Esophagus muscularis mucosa (tissue), 4 donors: ENCODE data around the gene CDCA7. TPM values are rescaled to one million over a fixed set of nuclear protein-coding genes. Genes with fewer than 3 reads are reported as not detected.
"Not testable (repeated sequence)": the region's sequence is repeated elsewhere in the genome, so short reads cannot be mapped to it uniquely, and the experiment has no call there.

Experiments used
- DNase-seq: peaks from one replicate; pipeline ENCODE4 v3.0.0-alpha.2; 2017; ENCODE audit errors: extremely low spot score
- H3K27ac ChIP-seq, 4 donors: fragments of 200-600 bp; sonication (generic); replicated peaks in 1 of 4; 1 replicate in 3 of 4; 2 replicates in 1 of 4; pipeline ENCODE4 v1.5.1; 2016 to 2019; ENCODE audit warnings: mild to moderate bottlenecking in 1 of 4
- H3K27me3 ChIP-seq, 4 donors: fragments of 200-600 bp; sonication (generic); one replicate each; pipeline versions ENCODE4 v1.5.1 to v1.6.0; 2016 to 2019
- H3K36me3 ChIP-seq, 4 donors: fragments of 200-600 bp; sonication (generic); one replicate each; pipeline ENCODE4 v1.5.1; 2016 to 2019
- H3K4me1 ChIP-seq, 4 donors: fragments of 200-600 bp; sonication (generic); one replicate each; pipeline ENCODE4 v1.5.1; 2016 to 2019
- H3K4me3 ChIP-seq, 4 donors: fragments of 200-600 bp; sonication (generic); 1 replicate in 2 of 4; 2 replicates in 2 of 4; pipeline ENCODE4 v1.5.1; 2016 to 2019; ENCODE audit warnings: mild to moderate bottlenecking in 4 of 4, moderate library complexity in 1 of 4
- H3K9me3 ChIP-seq, 4 donors: fragments of 200-600 bp; sonication (generic); 1 replicate in 3 of 4; 2 replicates in 1 of 4; pipeline ENCODE4 v1.5.1; 2016 to 2019
- CTCF ChIP-seq, 3 experiments: fragments of 200-600 bp in 2 of 3; fragments of 450-650 bp in 1 of 3; sonication (generic) in 2 of 3; IDR thresholded peaks; one replicate each; pipeline ENCODE4 v1.5.1; 2017 to 2019; ENCODE audit warnings: antibody characterized with exemption in 3 of 3, mild to moderate bottlenecking in 2 of 3, moderate library complexity in 1 of 3
- EP300 ChIP-seq: sonication (generic); formaldehyde crosslinking; IDR thresholded peaks from one replicate; pipeline ENCODE4 v1.6.1; 2017; ENCODE audit warnings: antibody characterized with exemption
- POLR2A ChIP-seq: fragments of 450-650 bp; IDR thresholded peaks from one replicate; pipeline ENCODE4 v1.6.1; 2017; ENCODE audit warnings: antibody characterized with exemption, moderate library complexity, mild to moderate bottlenecking, low read depth
- POLR2AphosphoS5 ChIP-seq, 2 donors: sonication (generic); formaldehyde crosslinking; IDR thresholded peaks; one replicate each; pipeline ENCODE4 v1.6.1; 2017; ENCODE audit warnings: antibody characterized with exemption in 2 of 2
- WGBS: methylation state at CpG from one replicate; pipeline ENCODE4 v1.1.5; 2018; 5-methylcytosine and 5-hydroxymethylcytosine counted together
- intact Hi-C: fragments of 100-400 bp; cut with DNase I; formaldehyde crosslinking; loops from one replicate; pipeline ENCODE4 v1.15.1; 2023
- total RNA-seq, 4 donors: library from RNA; depleted of rRNA; stranded (reverse); fragments of >200 nt; gene quantifications; one replicate each; pipeline versions ENCODE4 v1.1.0 to v1.2.1, GENCODE V29; 2016

CDCA7 gene
- total RNA-seq, 4 donors from 2014 or later = 0.42 to 3.1 (median 1.2) TPM

GRCh38 chr2:173370198-173370597 is 15.5 kb downstream of the CDCA7 start:
- no peak overlapping the region for H3K4me3 ChIP-seq
- no peaks in the 10 kb centered on the region for H3K9me3 ChIP-seq
- no peaks in the 10 kb centered on the region for H3K27me3 ChIP-seq
- no peak for TF ChIP-seq EP300
- TF ChIP-seq POLR2AphosphoS5 (IDR thresholded peaks at IDR 0.05) = no peak
- no peak for TF ChIP-seq CTCF (IDR thresholded peaks at IDR 0.05)
- no peak for TF ChIP-seq POLR2A
- intact Hi-C loops = no loop called here
- H3K36me3 ChIP-seq = peaks cover 0 to 10% (median 5%) of the 10 kb centered on the region in 4 donors
- H3K27ac ChIP-seq = no peak overlapping the region
- H3K4me1 ChIP-seq = no peaks in the 10 kb centered on the region
- 84% methylated on average over 3 of the region's 3 CpGs for WGBS
- DNase-seq = no peak

GRCh38 chr2:173371023-173371422 is 16.4 kb downstream of the CDCA7 start:
- Histone ChIP-seq H3K27me3 (no peaks in the 10 kb centered on the region), H3K4me1 (no peaks in the 10 kb centered on the region), H3K36me3 (peaks cover 0 to 7% (median 3%) of the 10 kb centered on the region in 4 donors), H3K27ac (no peak overlapping the region), H3K4me3 (no peak overlapping the region), H3K9me3 (no peaks in the 10 kb centered on the region)
- WGBS = 87% methylated on average over 3 of the region's 3 CpGs
- TF ChIP-seq EP300 (no peak), POLR2AphosphoS5 (IDR thresholded peaks at IDR 0.05) (no peak), CTCF (IDR thresholded peaks at IDR 0.05) (no peak), POLR2A (no peak)
- DNase-seq = no peak
- intact Hi-C loops = no loop called here

- 69% methylated on average over 2 of the region's 2 CpGs for WGBS
- Histone ChIP-seq H3K9me3 (no peaks in the 10 kb centered on the region), H3K4me3 (no peak overlapping the region), H3K27me3 (no peaks in the 10 kb centered on the region), H3K27ac (no peak overlapping the region), H3K4me1 (no peaks in the 10 kb centered on the region), H3K36me3 (no peaks in the 10 kb centered on the region)
- intact Hi-C loops = no loop called here
- no peak for DNase-seq
- no peak for TF ChIP-seq POLR2A
- TF ChIP-seq CTCF (IDR thresholded peaks at IDR 0.05) = no peak
- TF ChIP-seq EP300 = no peak
- no peak for TF ChIP-seq POLR2AphosphoS5 (IDR thresholded peaks at IDR 0.05)
Measured at GRCh38 chr2:173373290-173373689, 18.6 kb downstream of the CDCA7 start.

GRCh38 chr2:173374634-173375033 is 20.0 kb downstream of the CDCA7 start:
- H3K4me3 ChIP-seq = no peak overlapping the region
- no peak for DNase-seq
- intact Hi-C loops = no loop called here
- no peaks in the 10 kb centered on the region for H3K27me3 ChIP-seq
- WGBS = 93% methylated on average over 3 of the region's 3 CpGs
- no peaks in the 10 kb centered on the region for H3K9me3 ChIP-seq
- H3K36me3 ChIP-seq = no peaks in the 10 kb centered on the region
- H3K4me1 ChIP-seq = no peaks in the 10 kb centered on the region
- TF ChIP-seq POLR2AphosphoS5 (IDR thresholded peaks at IDR 0.05) = no peak
- no peak for TF ChIP-seq POLR2A
- no peak for TF ChIP-seq CTCF (IDR thresholded peaks at IDR 0.05)
- TF ChIP-seq EP300 = no peak
- H3K27ac ChIP-seq = no peak overlapping the region

GRCh38 chr2:173385534-173385933 is 30.9 kb downstream of the CDCA7 start:
- H3K9me3 ChIP-seq, intact Hi-C loops, H3K36me3 ChIP-seq, H3K27me3 ChIP-seq, H3K4me3 ChIP-seq, DNase-seq, H3K27ac ChIP-seq, H3K4me1 ChIP-seq: not testable (repeated sequence)
- WGBS = 92% methylated on average over 4 of the region's 4 CpGs
